Liver (tissue), 9 donors: ENCODE measurements around the gene FSD2. TPM values are rescaled to one million over a fixed set of nuclear protein-coding genes. Genes with fewer than 3 reads are reported as not detected.

Experiments
- DNase-seq: peaks from one replicate; pipeline ENCODE4 v3.0.0-alpha.2; 2017; ENCODE audit warnings: low spot score
- H3K27ac ChIP-seq, 2 donors: one replicate each; pipeline ENCODE4 v1.7.0; 2013; ENCODE audit warnings: inconsistent platforms in 2 of 2, low read length in 2 of 2, control low read depth in 1 of 2, low read depth in 1 of 2, mild to moderate bottlenecking in 1 of 2
- H3K27me3 ChIP-seq, 4 donors: one replicate each; pipeline versions ENCODE4 v1.6.1 to v1.7.0; 2013; ENCODE audit warnings: low read length in 3 of 4, inconsistent platforms in 1 of 4, mild to moderate bottlenecking in 1 of 4, moderate library complexity in 1 of 4; ENCODE audit not compliant: control insufficient read depth in 4 of 4, insufficient read depth in 4 of 4
- H3K36me3 ChIP-seq, 4 donors: one replicate each; pipeline versions ENCODE4 v1.6.1 to v1.7.0; 2013; ENCODE audit warnings: low read length in 3 of 4, mild to moderate bottlenecking in 3 of 4, low read depth in 1 of 4, moderate library complexity in 1 of 4; ENCODE audit not compliant: control insufficient read depth in 4 of 4, insufficient read depth in 3 of 4
- H3K4me1 ChIP-seq, 4 donors: one replicate each; pipeline versions ENCODE4 v1.6.1 to v1.7.0; 2013; ENCODE audit warnings: low read length in 3 of 4, mild to moderate bottlenecking in 3 of 4, moderate library complexity in 1 of 4; ENCODE audit not compliant: control insufficient read depth in 4 of 4, insufficient read depth in 4 of 4
- H3K4me3 ChIP-seq, 3 donors: one replicate each; pipeline versions ENCODE4 v1.6.1 to v1.7.0; 2013; ENCODE audit warnings: low read length in 3 of 3, control low read depth in 1 of 3, low read depth in 1 of 3, mild to moderate bottlenecking in 1 of 3
- H3K9ac ChIP-seq, 2 donors: one replicate each; pipeline ENCODE4 v1.7.0; 2013; ENCODE audit warnings: low read length in 2 of 2, mild to moderate bottlenecking in 2 of 2, moderate library complexity in 2 of 2, control low read depth in 1 of 2, low read depth in 1 of 2
- H3K9me3 ChIP-seq, 4 donors: one replicate each; pipeline versions ENCODE4 v1.6.1 to v1.7.0; 2013; ENCODE audit warnings: low read length in 3 of 4; ENCODE audit not compliant: control insufficient read depth in 4 of 4
- EGR1 ChIP-seq, 2 donors: IDR thresholded peaks; 2 replicates each; pipeline ENCODE4 v1.6.1; 2016 to 2018; ENCODE audit warnings: antibody characterized with exemption in 2 of 2, low read depth in 2 of 2
- FOXA1 ChIP-seq: IDR thresholded peaks from 2 replicates; pipeline ENCODE4 v1.6.1; 2016; ENCODE audit warnings: antibody characterized with exemption
- FOXA2 ChIP-seq: IDR thresholded peaks from 2 replicates; pipeline ENCODE4 v1.6.1; 2016; ENCODE audit warnings: antibody characterized with exemption
- GABPA ChIP-seq, 2 donors: IDR thresholded peaks in 1 of 2; conservative IDR thresholded peaks in 1 of 2; 2 replicates each; pipeline ENCODE4 v1.6.1; 2016; ENCODE audit warnings: antibody characterized with exemption in 2 of 2, mild to moderate bottlenecking in 1 of 2, moderate library complexity in 1 of 2
- HNF4A ChIP-seq, 2 donors: conservative IDR thresholded peaks; 2 replicates each; pipeline ENCODE4 v1.6.1; 2016; ENCODE audit warnings: antibody characterized with exemption in 2 of 2, mild to moderate bottlenecking in 2 of 2
- HNF4G ChIP-seq: IDR thresholded peaks from 2 replicates; pipeline ENCODE4 v1.6.1; 2016; ENCODE audit warnings: antibody characterized with exemption
- JUND ChIP-seq, 2 donors: IDR thresholded peaks; 2 replicates each; pipeline ENCODE4 v1.6.1; 2016; ENCODE audit warnings: antibody characterized with exemption in 2 of 2
- NR2F2 ChIP-seq: IDR thresholded peaks from 2 replicates; pipeline ENCODE4 v1.6.1; 2016; ENCODE audit warnings: antibody characterized with exemption
- RAD21 ChIP-seq, 2 donors: IDR thresholded peaks; 2 replicates each; pipeline ENCODE4 v1.6.1; 2016; ENCODE audit warnings: antibody characterized with exemption in 2 of 2, mild to moderate bottlenecking in 2 of 2
- RXRA ChIP-seq, 2 donors: IDR thresholded peaks; 2 replicates each; pipeline ENCODE4 v1.6.1; 2017 to 2018; ENCODE audit warnings: antibody characterized with exemption in 2 of 2, mild to moderate bottlenecking in 1 of 2
- SP1 ChIP-seq: IDR thresholded peaks from 2 replicates; pipeline ENCODE4 v1.6.1; 2018; ENCODE audit warnings: antibody characterized with exemption, mild to moderate bottlenecking
- TAF1 ChIP-seq: conservative IDR thresholded peaks from 2 replicates; pipeline ENCODE4 v1.6.1; 2016; ENCODE audit warnings: antibody characterized with exemption, mild to moderate bottlenecking
- YY1 ChIP-seq: IDR thresholded peaks from 2 replicates; pipeline ENCODE4 v1.6.1; 2016; ENCODE audit warnings: antibody characterized with exemption, mild to moderate bottlenecking
- ZBTB33 ChIP-seq: IDR thresholded peaks from 2 replicates; pipeline ENCODE4 v1.6.1; 2016; ENCODE audit warnings: antibody characterized with exemption
- WGBS: extraction: QIAGEN DNeasy Blood & Tissue Kit; methylation state at CpG from one replicate; pipeline ENCODE4 v1.1.7; 2013; 5-methylcytosine and 5-hydroxymethylcytosine counted together
- polyA plus RNA-seq, 2 donors: library from polyadenylated mRNA; stranded (reverse) in 1 of 2; unstranded in 1 of 2; fragments of 200-250 nt in 1 of 2; fragments of >200 nt in 1 of 2; fragmentation: Nextera tagmentation in 1 of 2; extraction: Ambion mirVana in 1 of 2; gene quantifications; one replicate each; pipeline versions ENCODE4 v1.2.1 to v1.2.3, GENCODE V29; 2013 to 2015
- total RNA-seq, 2 donors: library from RNA; depleted of rRNA; stranded (reverse); fragments of >200 nt; gene quantifications; one replicate each; pipeline ENCODE4 v1.2.3, GENCODE V29; 2014
- TF ChIP-seq, protein P1 (sequence below): IDR thresholded peaks from 2 replicates; pipeline ENCODE4 v1.6.1; 2016; ENCODE audit warnings: antibody characterized with exemption, mild to moderate bottlenecking
- TF ChIP-seq, protein P2 (sequence below): IDR thresholded peaks from 2 replicates; pipeline ENCODE4 v1.6.1; 2016; ENCODE audit warnings: antibody characterized with exemption
- TF ChIP-seq, protein P3 (sequence below): fragments of 150-350 bp; IDR thresholded peaks from 2 replicates; pipeline ENCODE4 v1.5.1; 2017; ENCODE audit warnings: improper control_type of control experiment, low read depth, low read length; ENCODE audit not compliant: missing input control
- TF ChIP-seq, protein P4 (sequence below): IDR thresholded peaks from 2 replicates; pipeline ENCODE4 v1.6.1; 2016; ENCODE audit warnings: antibody characterized with exemption
- donor health status: healthy.
- donor health status: healthy.
- donor health status: healthy.
- donor health status: healthy.
- donor health status: healthy.

Gene FSD2
- total and polyA plus RNA-seq, 4 donors: under 0.01 to 0.10 (median 0.05) TPM; not detected in 1

GRCh38 chr15:82809308-82810060, 3.6 kb upstream of the FSD2 start, which contains the start of gene WHAMM (continued):
- TF ChIP-seq, protein P1, sequence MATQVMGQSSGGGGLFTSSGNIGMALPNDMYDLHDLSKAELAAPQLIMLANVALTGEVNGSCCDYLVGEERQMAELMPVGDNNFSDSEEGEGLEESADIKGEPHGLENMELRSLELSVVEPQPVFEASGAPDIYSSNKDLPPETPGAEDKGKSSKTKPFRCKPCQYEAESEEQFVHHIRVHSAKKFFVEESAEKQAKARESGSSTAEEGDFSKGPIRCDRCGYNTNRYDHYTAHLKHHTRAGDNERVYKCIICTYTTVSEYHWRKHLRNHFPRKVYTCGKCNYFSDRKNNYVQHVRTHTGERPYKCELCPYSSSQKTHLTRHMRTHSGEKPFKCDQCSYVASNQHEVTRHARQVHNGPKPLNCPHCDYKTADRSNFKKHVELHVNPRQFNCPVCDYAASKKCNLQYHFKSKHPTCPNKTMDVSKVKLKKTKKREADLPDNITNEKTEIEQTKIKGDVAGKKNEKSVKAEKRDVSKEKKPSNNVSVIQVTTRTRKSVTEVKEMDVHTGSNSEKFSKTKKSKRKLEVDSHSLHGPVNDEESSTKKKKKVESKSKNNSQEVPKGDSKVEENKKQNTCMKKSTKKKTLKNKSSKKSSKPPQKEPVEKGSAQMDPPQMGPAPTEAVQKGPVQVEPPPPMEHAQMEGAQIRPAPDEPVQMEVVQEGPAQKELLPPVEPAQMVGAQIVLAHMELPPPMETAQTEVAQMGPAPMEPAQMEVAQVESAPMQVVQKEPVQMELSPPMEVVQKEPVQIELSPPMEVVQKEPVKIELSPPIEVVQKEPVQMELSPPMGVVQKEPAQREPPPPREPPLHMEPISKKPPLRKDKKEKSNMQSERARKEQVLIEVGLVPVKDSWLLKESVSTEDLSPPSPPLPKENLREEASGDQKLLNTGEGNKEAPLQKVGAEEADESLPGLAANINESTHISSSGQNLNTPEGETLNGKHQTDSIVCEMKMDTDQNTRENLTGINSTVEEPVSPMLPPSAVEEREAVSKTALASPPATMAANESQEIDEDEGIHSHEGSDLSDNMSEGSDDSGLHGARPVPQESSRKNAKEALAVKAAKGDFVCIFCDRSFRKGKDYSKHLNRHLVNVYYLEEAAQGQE: peak; percentile 77

DNA sequence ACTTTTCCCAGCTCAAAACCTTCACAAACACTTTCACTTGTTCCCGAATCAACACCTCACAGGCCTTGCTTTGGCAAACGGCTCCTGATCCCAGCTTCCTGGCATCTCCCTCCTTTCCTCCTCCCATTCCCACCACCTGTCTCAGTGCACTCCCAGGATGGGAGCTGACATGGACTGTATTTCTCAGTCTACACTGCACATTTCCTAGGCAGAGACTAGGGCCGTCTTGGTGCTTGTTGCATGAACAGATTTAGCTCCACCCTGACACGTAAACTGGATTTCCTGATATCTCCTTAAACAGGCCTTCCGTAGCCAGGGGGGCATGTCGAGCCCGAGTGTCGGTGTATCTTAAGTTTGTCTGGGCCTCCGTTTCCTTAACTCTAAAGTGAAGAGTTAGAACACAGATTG, 2.8 kb upstream of the FSD2 start:
- Histone ChIP-seq H3K36me3 (peaks cover 0 to 6% (median 2%) of the 10 kb centered on the region in 4 donors), H3K9ac (no peak overlapping the region), H3K27me3 (no peaks in the 10 kb centered on the region), H3K9me3 (no peaks in the 10 kb centered on the region), H3K4me1 (peaks cover 2 to 19% (median 10%) of the 10 kb centered on the region in 4 donors), H3K4me3 (no peak overlapping the region), H3K27ac (no peak overlapping the region)
- TF ChIP-seq HNF4A (conservative IDR thresholded peaks at IDR 0.05) (no peak), FOXA2 (no peak), RXRA (IDR thresholded peaks at IDR 0.05) (no peak)
- no peak for DNase-seq
- 85% methylated on average over 9 of the region's 9 CpGs for WGBS

DNA sequence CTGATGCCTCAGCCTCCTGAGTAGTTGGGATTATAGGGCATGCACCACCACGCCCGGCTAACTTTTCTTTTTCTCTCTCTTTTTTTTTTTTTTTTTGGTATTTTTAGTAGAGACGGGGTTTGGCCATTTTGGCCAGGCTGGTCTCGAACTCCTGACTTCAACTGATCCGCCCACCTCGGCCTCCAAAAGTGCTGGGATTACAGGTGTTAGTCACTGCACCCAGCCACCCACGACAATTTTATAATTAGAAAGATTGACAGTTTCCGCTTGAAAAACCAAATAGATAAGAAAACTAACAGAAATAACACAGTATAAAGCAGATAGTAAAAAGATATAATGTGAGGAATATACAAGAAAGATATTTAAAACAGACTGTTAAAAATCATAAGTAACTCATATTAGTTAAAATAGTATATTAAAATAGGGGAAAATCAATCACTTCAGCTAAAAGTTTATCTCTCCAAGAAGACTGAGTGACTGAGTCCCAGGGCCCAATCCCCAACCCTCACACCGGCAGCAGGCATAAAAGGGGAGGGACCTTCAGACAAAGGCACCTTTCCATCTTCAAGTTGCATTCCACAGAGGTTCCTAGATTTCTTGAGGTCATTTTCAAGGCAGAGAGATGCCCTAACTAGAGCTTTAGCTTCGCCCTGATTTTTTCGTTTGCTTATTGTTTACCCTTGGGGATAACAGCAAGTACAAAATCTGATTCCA, 2.2 kb upstream of the FSD2 start:
- Histone ChIP-seq H3K9me3 (no peaks in the 10 kb centered on the region), H3K27me3 (no peaks in the 10 kb centered on the region), H3K4me3 (no peak overlapping the region), H3K27ac (no peak overlapping the region), H3K9ac (no peak overlapping the region), H3K36me3 (peaks cover 0 to 5% (median 1%) of the 10 kb centered on the region in 4 donors), H3K4me1 (peaks cover 2 to 19% (median 10%) of the 10 kb centered on the region in 4 donors)
- no peak for DNase-seq
- WGBS: 93% methylated on average over 11 of the region's 11 CpGs
- TF ChIP-seq GABPA (IDR thresholded peaks at IDR 0.05 in 1 of 2, conservative IDR thresholded peaks at IDR 0.05 in 1 of 2) (no peak), FOXA2 (no peak), ZBTB33 (no peak), YY1 (no peak), RXRA (IDR thresholded peaks at IDR 0.05) (no peak), NR2F2 (no peak), FOXA1 (no peak), HNF4G (no peak), JUND (IDR thresholded peaks at IDR 0.05) (no peak), RAD21 (IDR thresholded peaks at IDR 0.05) (no peak), EGR1 (IDR thresholded peaks at IDR 0.05; ENCODE audit: low read depth in 2 of 2) (no peak), TAF1 (no peak), SP1 (no peak), HNF4A (conservative IDR thresholded peaks at IDR 0.05) (no peak)
- TF ChIP-seq, protein P2, sequence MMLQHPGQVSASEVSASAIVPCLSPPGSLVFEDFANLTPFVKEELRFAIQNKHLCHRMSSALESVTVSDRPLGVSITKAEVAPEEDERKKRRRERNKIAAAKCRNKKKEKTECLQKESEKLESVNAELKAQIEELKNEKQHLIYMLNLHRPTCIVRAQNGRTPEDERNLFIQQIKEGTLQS: no peak
- TF ChIP-seq, protein P3, sequence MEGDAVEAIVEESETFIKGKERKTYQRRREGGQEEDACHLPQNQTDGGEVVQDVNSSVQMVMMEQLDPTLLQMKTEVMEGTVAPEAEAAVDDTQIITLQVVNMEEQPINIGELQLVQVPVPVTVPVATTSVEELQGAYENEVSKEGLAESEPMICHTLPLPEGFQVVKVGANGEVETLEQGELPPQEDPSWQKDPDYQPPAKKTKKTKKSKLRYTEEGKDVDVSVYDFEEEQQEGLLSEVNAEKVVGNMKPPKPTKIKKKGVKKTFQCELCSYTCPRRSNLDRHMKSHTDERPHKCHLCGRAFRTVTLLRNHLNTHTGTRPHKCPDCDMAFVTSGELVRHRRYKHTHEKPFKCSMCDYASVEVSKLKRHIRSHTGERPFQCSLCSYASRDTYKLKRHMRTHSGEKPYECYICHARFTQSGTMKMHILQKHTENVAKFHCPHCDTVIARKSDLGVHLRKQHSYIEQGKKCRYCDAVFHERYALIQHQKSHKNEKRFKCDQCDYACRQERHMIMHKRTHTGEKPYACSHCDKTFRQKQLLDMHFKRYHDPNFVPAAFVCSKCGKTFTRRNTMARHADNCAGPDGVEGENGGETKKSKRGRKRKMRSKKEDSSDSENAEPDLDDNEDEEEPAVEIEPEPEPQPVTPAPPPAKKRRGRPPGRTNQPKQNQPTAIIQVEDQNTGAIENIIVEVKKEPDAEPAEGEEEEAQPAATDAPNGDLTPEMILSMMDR: no peak
- TF ChIP-seq, protein P4, sequence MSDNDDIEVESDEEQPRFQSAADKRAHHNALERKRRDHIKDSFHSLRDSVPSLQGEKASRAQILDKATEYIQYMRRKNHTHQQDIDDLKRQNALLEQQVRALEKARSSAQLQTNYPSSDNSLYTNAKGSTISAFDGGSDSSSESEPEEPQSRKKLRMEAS: no peak
